HCT116 (cell line): Measurements from ENCODE around the gene ZNF169. TPM values are rescaled to one million over a fixed set of nuclear protein-coding genes. Genes with fewer than 3 reads are reported as not detected.
"Not testable (repeated sequence)": the region's sequence is repeated elsewhere in the genome, so short reads cannot be mapped to it uniquely, and the experiment has no call there.

Experiments
- ATAC-seq: fragments of 200-7000 bp; cut with Tn5 transposase; 2 replicates; pipeline ENCODE4 v1.9.1; 2020; ENCODE audit warnings: mild to moderate bottlenecking, moderate library complexity
- BruUV-seq: library from RNA; stranded (reverse); fragments of 400-500 nt; replicated peaks from 2 replicates; lab custom pipeline; 2021; lab: Mats Ljungman, UMichigan
- CTCF ChIA-PET: fragments of 300-600 bp; sonication (Branson Sonifier 250); formaldehyde crosslinking; loops from one replicate; lab custom pipeline; 2021; ENCODE audit warnings: antibody characterized with exemption; lab: Charles Lee
- POLR2A ChIA-PET: fragments of 300-600, 350-600 bp; sonication (Branson Sonifier 250); formaldehyde crosslinking; loops from one replicate; lab custom pipeline; 2021; ENCODE audit warnings: antibody characterized with exemption; lab: Charles Lee
- RAD21 ChIA-PET, 2 experiments: fragments of 300-600 bp; sonication (Branson Sonifier 250); formaldehyde crosslinking; loops; one replicate each; lab custom pipeline; 2023; ENCODE audit warnings: low total read pairs in 2 of 2; ENCODE audit not compliant: uncharacterized antibody in 2 of 2, unreplicated experiment in 2 of 2, low non-redundant PET in 1 of 2; lab: Charles Lee
- DNase-seq: peaks from one replicate; pipeline ENCODE4 v3.0.0-alpha.2; 2010; ENCODE audit warnings: low read depth, low spot score
- H2AFZ ChIP-seq: fragments of 200-600 bp; shearing (Covaris generic), sonication (generic); 2 replicates; pipeline ENCODE4 v1.6.1; 2017; ENCODE audit warnings: low read depth, mixed run types, mixed read lengths, antibody characterized with exemption, low read length; ENCODE audit not compliant: poor library complexity, severe bottlenecking
- H3K27ac ChIP-seq: 2 replicates; pipeline ENCODE4 v1.5.1; 2012; ENCODE audit warnings: low read depth, low read length
- H3K27me3 ChIP-seq: fragments of 200-600 bp; sonication (generic); 2 replicates; pipeline ENCODE4 v1.6.1; 2016; ENCODE audit warnings: mixed run types, low read length, mixed read lengths; ENCODE audit not compliant: insufficient read depth
- H3K36me3 ChIP-seq, 2 experiments: fragments of 200-500 bp in 1 of 2; fragments of 200-600 bp in 1 of 2; sonication (Bioruptor generic) in 1 of 2; sonication (generic) in 1 of 2; 2 replicates each; pipeline versions ENCODE4 v1.5.1 to v1.6.1; 2014 to 2016; ENCODE audit warnings: low read length in 2 of 2, inconsistent platforms in 1 of 2, mixed read lengths in 1 of 2, mixed run types in 1 of 2; ENCODE audit not compliant: insufficient read depth in 2 of 2, control insufficient read depth in 1 of 2
- H3K4me1 ChIP-seq, 2 experiments: fragments of 200-600 bp in 1 of 2; sonication (generic) in 1 of 2; 2 replicates each; pipeline versions ENCODE4 v1.5.1 to v1.6.1; 2012 to 2017; ENCODE audit warnings: low read length in 2 of 2, inconsistent platforms in 1 of 2, mild to moderate bottlenecking in 1 of 2, mixed read lengths in 1 of 2, mixed run types in 1 of 2, moderate library complexity in 1 of 2; ENCODE audit not compliant: insufficient read depth in 2 of 2, control insufficient read depth in 1 of 2
- H3K4me2 ChIP-seq: fragments of 200-600 bp; sonication (generic); 2 replicates; pipeline ENCODE4 v1.6.1; 2017; ENCODE audit warnings: mixed run types, low read length, mixed read lengths
- H3K4me3 ChIP-seq, 2 experiments: fragments of 200-600 bp in 1 of 2; sonication (generic) in 1 of 2; replicated peaks in 1 of 2; 2 replicates each; pipeline ENCODE4 v1.5.1; 2011 to 2016; ENCODE audit warnings: low read length in 2 of 2, control low read depth in 1 of 2, low read depth in 1 of 2, mild to moderate bottlenecking in 1 of 2, mixed read lengths in 1 of 2, mixed run types in 1 of 2
- H3K79me2 ChIP-seq: fragments of 200-600 bp; sonication (generic); 2 replicates; pipeline ENCODE4 v1.6.1; 2017; ENCODE audit warnings: mild to moderate bottlenecking, mixed run types, low read length, moderate library complexity, mixed read lengths; ENCODE audit not compliant: insufficient read depth
- H3K9ac ChIP-seq: fragments of 200-600 bp; sonication (generic); 2 replicates; pipeline ENCODE4 v1.6.1; 2016; ENCODE audit warnings: low read length, mixed read lengths
- H3K9me2 ChIP-seq: fragments of 200-600 bp; sonication (generic), shearing (Covaris generic); 2 replicates; pipeline ENCODE4 v1.6.1; 2017; ENCODE audit warnings: mixed run types, mild to moderate bottlenecking, moderate library complexity; ENCODE audit not compliant: insufficient read depth
- H3K9me3 ChIP-seq, 2 experiments: fragments of 200-500 bp in 1 of 2; fragments of 200-600 bp in 1 of 2; sonication (Bioruptor generic) in 1 of 2; sonication (generic) in 1 of 2; 2 replicates each; pipeline ENCODE4 v1.6.1; 2014 to 2017; ENCODE audit warnings: low read length in 2 of 2, mixed read lengths in 2 of 2, inconsistent platforms in 1 of 2, low read depth in 1 of 2, mild to moderate bottlenecking in 1 of 2, mixed run types in 1 of 2, moderate library complexity in 1 of 2; ENCODE audit not compliant: control insufficient read depth in 1 of 2, insufficient read depth in 1 of 2
- H4K20me1 ChIP-seq: fragments of 200-600 bp; sonication (generic), shearing (Covaris generic); 2 replicates; pipeline ENCODE4 v1.6.1; 2017; ENCODE audit warnings: mixed run types, mild to moderate bottlenecking, moderate library complexity; ENCODE audit not compliant: insufficient read depth
- EZH2phosphoT487 ChIP-seq: fragments of 200-600 bp; IDR thresholded peaks from 2 replicates; pipeline ENCODE4 v1.6.1; 2018; ENCODE audit warnings: antibody characterized with exemption, borderline replicate concordance
- JUND ChIP-seq: IDR thresholded peaks from 2 replicates; pipeline ENCODE4 v1.6.1; 2012
- POLR2A ChIP-seq: IDR thresholded peaks from 2 replicates; pipeline ENCODE4 v1.7.0; 2011; ENCODE audit warnings: borderline replicate concordance; ENCODE audit not compliant: insufficient read depth, insufficient read length; ENCODE audit errors: extremely low read depth
- SP1 ChIP-seq: IDR thresholded peaks from 2 replicates; pipeline ENCODE4 v1.6.1; 2012; ENCODE audit warnings: low read depth
- TCF7L2 ChIP-seq: IDR thresholded peaks from 2 replicates; pipeline ENCODE4 v1.7.0; 2011; ENCODE audit warnings: borderline replicate concordance, inconsistent platforms; ENCODE audit not compliant: insufficient read depth, insufficient read length; ENCODE audit errors: extremely low read depth
- YY1 ChIP-seq: IDR thresholded peaks from 2 replicates; pipeline ENCODE4 v1.6.1; 2011; ENCODE audit warnings: low read length, low read depth, moderate library complexity, mild to moderate bottlenecking; ENCODE audit not compliant: insufficient replicate concordance; ENCODE audit errors: extremely low read depth
- ZBTB33 ChIP-seq: IDR thresholded peaks from 2 replicates; pipeline ENCODE4 v1.6.1; 2011; ENCODE audit warnings: mild to moderate bottlenecking, low read length, moderate library complexity; ENCODE audit not compliant: insufficient replicate concordance; ENCODE audit errors: extremely low read depth
- intact Hi-C: fragments of 100-400 bp; cut with micrococcal nuclease; formaldehyde crosslinking; loops from 2 replicates; pipeline ENCODE4 v1.10.0; 2022
- total RNA-seq: library from RNA; stranded (reverse); gene quantifications from one replicate; pipeline ENCODE4 v1.2.1, GENCODE V29; 2021; ENCODE audit not compliant: unreplicated experiment

The ZNF169 gene
- total RNA-seq, 1 experiment from 2014 or later = 5.4 TPM

GRCh38 chr9:94222870-94223269, 36.2 kb upstream of the ZNF169 start:
- RAD21 ChIA-PET = no interaction called here
- Histone ChIP-seq H2AFZ (no peak overlapping the region), H3K9me2 (no peaks in the 10 kb centered on the region), H3K4me3 (no peak overlapping the region), H3K4me2 (no peak overlapping the region), H3K36me3 (no peaks in the 10 kb centered on the region), H4K20me1 (no peaks in the 10 kb centered on the region), H3K27me3 (no peaks in the 10 kb centered on the region), H3K27ac (no peak overlapping the region), H3K79me2 (no peaks in the 10 kb centered on the region), H3K4me1 (no peaks in the 10 kb centered on the region), H3K9ac (no peak overlapping the region), H3K9me3 (no peaks in the 10 kb centered on the region)
- intact Hi-C loops = no loop called here
- CTCF ChIA-PET = no interaction called here
- ATAC-seq = no peak
- POLR2A ChIA-PET = no interaction called here
- no peak for DNase-seq
- BruUV-seq = no TSS peak
- TF ChIP-seq TCF7L2 (no peak), POLR2A (no peak), EZH2phosphoT487 (no peak), SP1 (no peak), ZBTB33 (no peak), JUND (no peak), YY1 (no peak)

GRCh38 chr9:94225413-94225812, 33.7 kb upstream of the ZNF169 start:
- intact Hi-C loops, DNase-seq, ATAC-seq, H3K79me2 ChIP-seq, H3K9ac ChIP-seq, RAD21 ChIA-PET, H3K27ac ChIP-seq, H2AFZ ChIP-seq, H3K27me3 ChIP-seq, H3K4me3 ChIP-seq, BruUV-seq, H3K36me3 ChIP-seq, POLR2A ChIA-PET, H3K9me2 ChIP-seq, H4K20me1 ChIP-seq, H3K4me2 ChIP-seq, H3K9me3 ChIP-seq, H3K4me1 ChIP-seq: not testable (repeated sequence)
- CTCF ChIA-PET = interaction anchor here (1.6 kb wide), 1 partner anchor 12 kb away, joined by 5 read pairs; no protein-coding TSS in a partner anchor
